Adrenal gland (tissue), 12 donors: ENCODE results near the gene GALE. TPM values are rescaled to one million over a fixed set of nuclear protein-coding genes. Genes with fewer than 3 reads are reported as not detected.
"Not testable (repeated sequence)": the region's sequence is repeated elsewhere in the genome, so short reads cannot be mapped to it uniquely, and the experiment has no call there.

Source experiments
- DNase-seq, 7 donors: peaks; one replicate each; pipeline ENCODE4 v3.0.0-alpha.2; 2019 to 2020
- H3K27ac ChIP-seq, 5 donors: fragments of 200-600 bp; sonication (generic) in 4 of 5; 1 replicate in 3 of 5; 2 replicates in 2 of 5; pipeline versions ENCODE4 v1.5.1 to v1.8.0; 2016 to 2020; ENCODE audit warnings: mild to moderate bottlenecking in 1 of 5
- H3K27me3 ChIP-seq: fragments of 200-600 bp; 2 replicates; pipeline ENCODE4 v1.8.0; 2021
- H3K36me3 ChIP-seq, 2 donors: fragments of 200-600 bp; replicated peaks in 1 of 2; 1 replicate in 1 of 2; 2 replicates in 1 of 2; pipeline versions ENCODE4 v1.5.1 to v1.8.0; 2018 to 2022
- H3K4me1 ChIP-seq, 2 donors: fragments of 200-600 bp; replicated peaks in 1 of 2; 1 replicate in 1 of 2; 2 replicates in 1 of 2; pipeline versions ENCODE4 v1.5.1 to v1.8.0; 2018 to 2021
- H3K4me3 ChIP-seq, 4 donors: fragments of 200-600 bp; sonication (generic) in 3 of 4; one replicate each; pipeline ENCODE4 v1.5.1; 2016 to 2018
- H3K9me3 ChIP-seq, 3 donors: fragments of 200-600 bp; sonication (generic) in 1 of 3; replicated peaks in 1 of 3; 1 replicate in 2 of 3; 2 replicates in 1 of 3; pipeline versions ENCODE4 v1.5.1 to v1.8.0; 2016 to 2021
- POLR2A ChIP-seq, 2 donors: fragments of 450-650 bp; IDR thresholded peaks; one replicate each; pipeline ENCODE4 v1.6.1; 2017; ENCODE audit warnings: antibody characterized with exemption in 2 of 2, mild to moderate bottlenecking in 2 of 2, moderate library complexity in 1 of 2
- WGBS, 4 donors: extraction: QIAGEN DNeasy Blood & Tissue Kit in 2 of 4; methylation state at CpG; one replicate each; pipeline versions ENCODE4 v1.1.5 to v1.1.7; 2013 to 2017; 5-methylcytosine and 5-hydroxymethylcytosine counted together
- intact Hi-C, 2 donors: fragments of 100-400 bp; cut with DNase I; formaldehyde crosslinking; loops; one replicate each; pipeline versions ENCODE4 v1.14.1 to v1.15.0; 2022 to 2023
- polyA plus RNA-seq, 3 donors: library from polyadenylated mRNA; stranded (reverse); fragments of 200-250 nt in 2 of 3; fragments of 350-450 nt in 1 of 3; fragmentation: Illumina TruSeq in 1 of 3; extraction: RNeasy Lipid Tissue Mini Kit (QIAGEN cat#74804) in 1 of 3; gene quantifications; one replicate each; pipeline ENCODE4 v1.2.3, GENCODE V29; 2013 to 2014
- total RNA-seq, 9 donors: library from RNA; depleted of rRNA in 4 of 9; stranded (reverse); fragments of >200 nt in 4 of 9; fragments of 120-200 nt in 1 of 9; fragmentation: NEBNext Ultra II Directional in 1 of 9; extraction: Animal tissue kit (Norgen Biotek cat#: 25700) in 1 of 9; gene quantifications; one replicate each; pipeline versions ENCODE4 v1.1.0 to v1.2.4, GENCODE V29; 2013 to 2023
- TF ChIP-seq, protein P1 (sequence below), 6 experiments: fragments of 450-650 bp in 4 of 6; fragments of 200-600 bp in 2 of 6; sonication (generic) in 1 of 6; IDR thresholded peaks; 1 replicate in 5 of 6; 2 replicates in 1 of 6; pipeline versions ENCODE4 v1.5.1 to v1.8.0; 2016 to 2021; ENCODE audit warnings: antibody characterized with exemption in 6 of 6, mild to moderate bottlenecking in 2 of 6, moderate library complexity in 1 of 6
- donor health status: healthy with polysubstance abuse.
- donor health status: Bipolar disorder and iron deficiency.
- donor health status: DM: yes; HTN: yes; CAD: no.
- donor health status: DM: no; HTN: no; CAD: no.
- donor health status: DM: no; HTN: no; CAD: no.
- donor health status: DM: yes; HTN: yes; CAD: no.

The GALE gene
- total and polyA plus RNA-seq, 12 donors: 12.0 to 80.8 (median 29.9) TPM

DNA sequence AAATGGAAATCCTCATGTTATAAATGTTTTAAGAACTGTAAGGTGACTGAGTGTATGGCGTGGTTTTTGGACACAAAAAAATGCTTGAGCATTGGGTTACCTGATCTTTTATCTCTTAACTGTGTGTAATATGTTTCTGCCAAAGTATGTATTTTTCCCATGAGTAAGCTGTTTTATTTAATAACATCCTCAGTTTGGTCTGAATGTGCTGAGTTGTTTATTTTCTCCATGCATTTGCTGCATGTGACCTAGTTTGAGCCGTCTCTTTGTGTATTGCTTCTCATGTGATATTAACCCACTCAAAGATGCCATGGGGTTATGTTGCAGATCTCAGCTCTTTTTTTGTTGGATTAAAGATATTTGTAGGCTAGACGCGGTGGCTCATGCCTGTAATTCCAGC is 15.7 kb downstream of the GALE start:
- no peaks in the 10 kb centered on the region for H3K27me3 ChIP-seq
- no peak for TF ChIP-seq POLR2A (IDR thresholded peaks at IDR 0.05)
- TF ChIP-seq, protein P1, sequence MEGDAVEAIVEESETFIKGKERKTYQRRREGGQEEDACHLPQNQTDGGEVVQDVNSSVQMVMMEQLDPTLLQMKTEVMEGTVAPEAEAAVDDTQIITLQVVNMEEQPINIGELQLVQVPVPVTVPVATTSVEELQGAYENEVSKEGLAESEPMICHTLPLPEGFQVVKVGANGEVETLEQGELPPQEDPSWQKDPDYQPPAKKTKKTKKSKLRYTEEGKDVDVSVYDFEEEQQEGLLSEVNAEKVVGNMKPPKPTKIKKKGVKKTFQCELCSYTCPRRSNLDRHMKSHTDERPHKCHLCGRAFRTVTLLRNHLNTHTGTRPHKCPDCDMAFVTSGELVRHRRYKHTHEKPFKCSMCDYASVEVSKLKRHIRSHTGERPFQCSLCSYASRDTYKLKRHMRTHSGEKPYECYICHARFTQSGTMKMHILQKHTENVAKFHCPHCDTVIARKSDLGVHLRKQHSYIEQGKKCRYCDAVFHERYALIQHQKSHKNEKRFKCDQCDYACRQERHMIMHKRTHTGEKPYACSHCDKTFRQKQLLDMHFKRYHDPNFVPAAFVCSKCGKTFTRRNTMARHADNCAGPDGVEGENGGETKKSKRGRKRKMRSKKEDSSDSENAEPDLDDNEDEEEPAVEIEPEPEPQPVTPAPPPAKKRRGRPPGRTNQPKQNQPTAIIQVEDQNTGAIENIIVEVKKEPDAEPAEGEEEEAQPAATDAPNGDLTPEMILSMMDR (IDR thresholded peaks at IDR 0.05): no peak
- 83 to 89% (median 86%) methylated on average over 4 of the region's 4 CpGs for WGBS, 4 donors
- no peak overlapping the region for H3K27ac ChIP-seq
- intact Hi-C loops: no loop called here
- DNase-seq: no peak
- peaks cover 0 to 48% of the 10 kb centered on the region in 2 donors for H3K36me3 ChIP-seq
- no peak overlapping the region for H3K4me3 ChIP-seq
- H3K4me1 ChIP-seq: peaks cover 0 to 6% of the 10 kb centered on the region in 2 donors
- no peaks in the 10 kb centered on the region for H3K9me3 ChIP-seq

DNA sequence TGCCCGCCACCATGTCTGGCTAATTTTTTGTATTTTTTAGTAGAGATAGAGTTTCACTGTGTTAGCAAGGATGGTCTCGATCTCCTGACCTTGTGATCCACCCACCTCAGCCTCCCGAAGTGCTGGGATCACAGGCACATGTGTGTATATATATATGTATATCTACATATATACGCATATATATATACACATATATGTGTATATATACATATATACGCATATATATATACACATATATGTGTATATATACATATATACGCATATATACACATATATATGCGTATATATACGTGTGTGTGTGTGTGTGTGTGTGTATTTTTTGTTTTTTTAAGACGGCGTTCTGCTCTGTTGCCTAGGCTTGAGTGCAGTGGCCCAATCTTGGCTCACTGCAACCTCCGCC is 17.4 kb downstream of the GALE start:
- H3K9me3 ChIP-seq, H3K27me3 ChIP-seq, DNase-seq, H3K4me3 ChIP-seq, H3K27ac ChIP-seq, intact Hi-C loops: not testable (repeated sequence)
- H3K36me3 ChIP-seq: peaks cover 0 to 41% of the 10 kb centered on the region in 2 donors
- H3K4me1 ChIP-seq: peaks cover 0 to 16% of the 10 kb centered on the region in 2 donors
- WGBS, 4 donors: 87 to 93% (median 91%) methylated on average over 11 of the region's 11 CpGs

DNA sequence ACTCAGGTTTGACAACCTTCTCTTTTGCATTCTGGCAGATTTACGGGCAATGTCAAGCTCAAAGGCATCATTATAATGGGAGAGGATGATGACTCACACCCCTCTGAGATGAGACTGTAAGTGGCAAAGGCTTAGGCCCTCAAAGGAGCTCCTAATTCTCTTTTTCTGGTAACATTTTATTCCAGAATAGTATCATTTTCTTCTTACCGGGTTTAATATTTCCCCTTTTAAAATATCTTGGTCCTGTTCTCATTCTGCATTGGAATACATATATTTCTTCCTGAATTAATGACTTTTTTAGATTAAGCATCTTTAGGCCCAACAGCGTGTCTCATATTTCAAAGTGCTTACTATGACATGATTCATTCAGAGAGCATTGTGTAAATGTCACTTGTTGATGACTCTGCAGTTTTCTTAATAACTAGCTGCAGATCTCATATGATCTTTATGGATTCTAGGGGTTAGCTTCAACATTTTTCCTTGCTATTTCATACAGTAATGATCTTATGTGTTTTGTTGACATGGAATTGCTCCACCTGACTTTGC is 20.7 kb downstream of the GALE start:
- whole genome bisulfite sequencing, 4 donors: 37 to 63% (median 51%) methylated on average over 3 of the region's 3 CpGs
- no peak for DNase-seq
- H3K36me3 ChIP-seq: peaks cover 0 to 10% of the 10 kb centered on the region in 2 donors
- H3K27ac ChIP-seq: peak overlapping the region in 2 of 5 donors; percentile 87 to 95
- H3K4me1 ChIP-seq: peaks cover 6 to 26% of the 10 kb centered on the region in 2 donors
- intact Hi-C loops: loop anchor here in 1 of 2 donors (10.0 kb wide), 1 partner anchor 135 kb away; the partner anchor contains the start of gene CNR2
- no peak overlapping the region for H3K4me3 ChIP-seq
- TF ChIP-seq, protein P1 (IDR thresholded peaks at IDR 0.05): no peak
- TF ChIP-seq POLR2A (IDR thresholded peaks at IDR 0.05): no peak
- H3K9me3 ChIP-seq: no peaks in the 10 kb centered on the region
- no peaks in the 10 kb centered on the region for H3K27me3 ChIP-seq

DNA sequence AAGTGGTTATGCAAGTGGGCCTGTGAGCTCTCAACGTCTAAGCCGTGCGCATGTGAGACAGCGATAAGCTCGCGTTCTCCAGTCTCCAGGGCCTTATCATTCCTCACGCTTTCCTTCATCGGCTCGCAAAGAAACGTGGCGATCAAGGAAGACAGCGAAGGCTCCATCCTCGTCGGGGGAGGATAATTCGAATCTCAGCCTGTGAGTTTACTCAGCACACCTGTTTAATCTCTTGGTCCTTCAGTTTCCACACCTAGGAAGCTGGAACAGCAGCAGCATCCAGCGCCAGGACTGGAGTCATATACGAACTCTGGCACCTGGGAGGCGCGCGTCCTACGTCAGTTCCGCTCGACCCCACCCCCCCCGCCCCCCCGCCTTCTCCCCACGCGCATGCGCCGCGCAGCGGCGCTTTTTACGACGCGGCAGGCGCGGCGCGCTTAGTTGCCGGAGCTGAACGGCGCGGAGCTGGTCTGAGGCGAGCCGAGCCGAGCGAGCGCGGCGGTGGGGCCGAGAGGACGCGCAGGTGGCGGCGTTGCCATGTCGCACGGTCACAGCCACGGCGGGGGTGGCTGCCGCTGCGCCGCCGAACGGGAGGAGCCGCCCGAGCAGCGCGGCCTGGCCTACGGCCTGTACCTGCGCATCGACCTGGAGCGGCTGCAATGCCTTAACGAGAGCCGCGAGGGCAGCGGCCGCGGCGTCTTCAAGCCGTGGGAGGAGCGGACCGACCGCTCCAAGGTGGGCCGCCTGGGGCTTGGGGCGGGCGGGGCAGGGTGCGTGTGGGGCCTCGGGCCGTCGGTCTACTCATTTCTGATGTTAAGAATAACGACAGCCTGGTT is 22.4 kb downstream of the GALE start, which contains the start of gene PITHD1:
Gene PITHD1, plus strand, starts transcription at position 440 of the 836 bp plus-strand sequence. Its CDS starts 98 bp downstream, at position 538.
- Histone ChIP-seq H3K27me3 (no peaks in the 10 kb centered on the region), H3K9me3 (no peaks in the 10 kb centered on the region), H3K27ac (peak within 1 kb of the TSS; percentile 36 to 95 (median 88)), H3K4me3 (peak within 1 kb of the TSS; percentile 65 to 92 (median 74)), H3K4me1 (peaks cover 6 to 26% of the 10 kb centered on the region in 2 donors), H3K36me3 (peaks cover 0 to 5% of the 10 kb centered on the region in 2 donors)
- peak; percentile 78 to 91 (median 85) for DNase-seq
- intact Hi-C loops: loop anchor here in 1 of 2 donors (10.0 kb wide), 1 partner anchor 137 kb away; the partner anchor contains the start of gene CNR2
- 0 to 1% (median 1%) methylated on average over 18 to 91 of the region's 91 CpGs for WGBS, 4 donors
- TF ChIP-seq, protein P1 (IDR thresholded peaks at IDR 0.05): no peak
- peak; percentile 38 to 90 for TF ChIP-seq POLR2A (IDR thresholded peaks at IDR 0.05)
